HG02588 (cell line): ENCODE data around the gene PSORS1C1.

Source experiments
- ATAC-seq: cut with Tn5 transposase; IDR thresholded peaks from one replicate; pipeline ENCODE4 v1.9.1; 2021; ENCODE audit warnings: mild to moderate bottlenecking, moderate library complexity; ENCODE audit not compliant: unreplicated experiment

PSORS1C1 gene

GRCh38 chr6:31094389-31094881 is 20.2 kb upstream of the PSORS1C1 start:
- ATAC-seq, result no peak

DNA sequence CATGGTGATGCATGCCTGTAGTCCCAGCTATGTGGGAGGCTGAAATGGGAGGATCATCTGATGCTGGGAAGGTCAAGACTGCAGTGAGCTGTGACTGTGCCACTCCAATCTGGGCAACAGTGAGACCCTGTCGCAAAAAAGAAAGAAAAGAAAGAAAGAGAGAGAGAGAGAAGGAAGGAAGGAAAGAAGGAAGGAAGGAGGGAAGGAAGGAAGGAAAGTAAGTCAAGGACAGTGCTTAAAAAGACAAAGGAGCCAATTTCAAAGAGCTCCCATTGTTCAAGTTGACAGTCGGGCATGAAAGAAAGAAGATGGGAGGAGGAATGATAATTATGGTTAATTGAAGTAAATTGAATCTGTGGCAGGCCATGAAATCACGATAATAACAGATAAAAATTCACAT is 18.4 kb upstream of the PSORS1C1 start:
- no peak for ATAC-seq

GRCh38 chr6:31096656-31097055 is 17.9 kb upstream of the PSORS1C1 start:
- no peak for ATAC-seq

GRCh38 chr6:31098449-31098938 is 16.1 kb upstream of the PSORS1C1 start:
- ATAC-seq, result no peak

GRCh38 chr6:31103136-31103535 is 11.5 kb upstream of the PSORS1C1 start:
- ATAC-seq, result no peak

DNA sequence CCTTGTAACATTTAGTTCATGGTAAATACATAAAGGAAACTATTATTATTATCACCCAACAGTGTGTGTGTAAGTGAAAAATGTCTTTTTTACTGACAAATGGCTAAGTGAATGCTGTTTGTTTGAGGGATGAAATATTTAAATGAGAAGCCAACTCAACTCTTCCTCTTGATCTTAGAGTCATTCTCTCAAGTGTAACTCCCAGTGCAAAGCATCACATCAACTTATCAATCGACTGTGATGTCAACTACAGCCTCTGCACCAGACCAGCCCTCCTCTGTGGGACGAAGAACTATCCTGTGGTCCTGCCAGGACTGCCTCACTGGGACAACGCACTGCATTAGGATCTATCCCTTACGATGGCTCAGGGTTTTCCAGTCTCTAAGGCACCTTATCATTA is 7.5 kb upstream of the PSORS1C1 start:
- no peak for ATAC-seq

DNA sequence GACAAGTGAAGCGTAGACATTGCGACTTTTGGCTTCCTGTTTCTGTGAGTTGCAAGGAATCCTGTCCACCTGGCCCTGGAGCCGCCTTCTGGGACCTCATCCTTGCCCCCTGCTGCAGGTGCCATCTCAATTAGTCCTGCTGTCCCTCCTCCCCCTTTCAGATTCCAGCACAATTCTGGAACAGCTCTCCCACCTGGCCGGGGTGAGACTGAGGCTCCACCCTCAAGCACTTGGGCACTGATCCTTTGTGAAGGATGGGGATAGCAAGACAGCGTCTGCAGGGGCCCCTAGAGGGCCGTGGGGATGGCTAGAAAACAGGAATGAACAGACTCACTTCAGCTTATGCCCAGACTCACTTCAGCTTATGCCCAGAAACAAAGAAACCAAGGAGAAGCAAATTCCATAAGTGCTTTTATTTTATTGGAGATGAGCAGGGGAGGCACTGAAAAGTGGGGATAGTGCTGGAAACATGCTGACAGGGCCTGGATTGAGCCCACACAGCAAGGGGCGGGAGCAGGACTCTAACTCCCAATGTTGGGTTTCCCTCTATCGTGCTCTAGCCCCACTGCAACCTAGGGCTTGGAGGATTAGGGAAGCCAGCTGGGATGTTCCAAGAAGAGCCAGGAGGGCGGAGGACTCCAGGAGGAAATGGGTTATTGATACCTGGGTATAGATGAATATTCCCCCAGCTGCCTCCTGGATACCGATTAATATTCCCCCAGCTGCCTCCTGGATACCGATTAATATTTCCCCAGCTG is 3.6 kb upstream of the PSORS1C1 start:
- ATAC-seq, result no peak

- ATAC-seq, result no peak
Observed at GRCh38 chr6:31111712-31112111, 2.9 kb upstream of the PSORS1C1 start.

GRCh38 chr6:31112478-31112877 is 2.1 kb upstream of the PSORS1C1 start, which contains the start of gene C6orf15:
Gene C6orf15, minus strand, starts transcription at chr6:31112575. Its CDS starts 20 bp downstream, at chr6:31112555.
- no peak for ATAC-seq

- no peak for ATAC-seq
Observed at GRCh38 chr6:31113861-31114540, 599 bp upstream of the PSORS1C1 start.

DNA sequence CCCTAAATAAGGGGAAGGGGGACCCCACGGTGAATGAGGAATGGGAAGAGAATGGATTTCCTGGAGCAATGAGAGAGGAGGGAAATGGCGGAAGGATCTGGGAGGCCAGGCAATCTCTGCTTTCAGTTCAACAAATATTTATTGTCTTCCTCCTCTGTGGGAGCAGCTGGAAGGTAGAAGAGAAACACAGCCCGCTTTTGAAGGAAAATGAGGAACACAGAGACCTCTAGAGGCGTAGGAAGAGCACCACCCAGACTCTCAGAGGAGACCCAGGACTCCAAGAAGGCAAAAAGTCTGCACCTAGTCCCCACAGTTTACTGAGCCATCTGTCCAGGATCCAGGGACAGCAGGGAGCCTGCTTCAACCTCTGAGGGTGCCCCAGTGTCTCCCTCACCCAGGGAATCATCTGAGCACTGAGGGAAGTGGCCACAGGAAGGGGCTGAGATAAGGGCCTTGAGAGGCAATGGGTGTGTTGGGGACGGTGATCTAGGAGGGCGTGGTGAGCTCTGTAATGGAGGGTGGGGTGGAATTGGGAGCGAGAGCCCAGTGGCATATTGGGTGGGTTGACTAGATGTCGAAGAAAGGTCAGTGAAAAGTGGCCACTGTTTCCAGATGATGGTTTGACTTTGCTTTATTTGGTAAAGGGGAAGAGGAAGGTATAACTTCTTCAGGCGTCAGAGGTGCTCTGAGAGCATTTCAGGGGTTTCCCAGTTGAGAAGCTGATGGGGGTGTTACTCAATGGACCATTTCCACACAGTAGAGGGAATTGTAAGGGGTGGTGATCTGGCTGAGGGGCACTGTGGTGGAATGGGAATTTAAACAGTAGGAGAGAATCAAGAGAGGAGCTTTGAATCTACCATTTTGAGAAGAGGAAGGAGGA is 610 bp downstream of the PSORS1C1 start:
- ATAC-seq, result no peak

GRCh38 chr6:31115941-31116560 is 1.5 kb downstream of the PSORS1C1 start:
- ATAC-seq, result no peak

- no peak for ATAC-seq
Observed at GRCh38 chr6:31116661-31117385, 2.2 kb downstream of the PSORS1C1 start.

DNA sequence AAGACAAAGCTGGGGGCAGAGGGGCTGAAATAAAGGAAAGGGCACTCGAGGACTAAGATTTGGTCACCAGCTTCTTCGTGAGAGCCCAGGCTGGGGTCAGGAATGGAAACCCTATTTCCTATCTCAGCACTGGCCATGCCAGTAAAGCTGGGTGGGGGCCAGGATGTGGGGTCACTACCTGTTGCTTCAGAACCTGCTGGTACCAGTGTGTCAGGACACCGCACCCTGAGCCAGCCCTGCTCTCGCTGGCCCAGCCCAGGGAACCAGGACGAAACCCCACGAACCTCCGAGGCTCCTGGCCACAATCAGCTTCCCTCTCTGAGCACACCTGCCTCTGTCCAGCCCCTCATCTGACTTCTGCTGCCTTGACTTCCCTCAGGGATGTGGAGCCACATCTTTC is 3.6 kb downstream of the PSORS1C1 start:
- ATAC-seq, result no peak

GRCh38 chr6:31120151-31120915 is 5.7 kb downstream of the PSORS1C1 start, which contains the start of gene CDSN:
Gene CDSN, minus strand, starts transcription at chr6:31120446. Its CDS starts 27 bp downstream, at chr6:31120419.
- no peak for ATAC-seq

DNA sequence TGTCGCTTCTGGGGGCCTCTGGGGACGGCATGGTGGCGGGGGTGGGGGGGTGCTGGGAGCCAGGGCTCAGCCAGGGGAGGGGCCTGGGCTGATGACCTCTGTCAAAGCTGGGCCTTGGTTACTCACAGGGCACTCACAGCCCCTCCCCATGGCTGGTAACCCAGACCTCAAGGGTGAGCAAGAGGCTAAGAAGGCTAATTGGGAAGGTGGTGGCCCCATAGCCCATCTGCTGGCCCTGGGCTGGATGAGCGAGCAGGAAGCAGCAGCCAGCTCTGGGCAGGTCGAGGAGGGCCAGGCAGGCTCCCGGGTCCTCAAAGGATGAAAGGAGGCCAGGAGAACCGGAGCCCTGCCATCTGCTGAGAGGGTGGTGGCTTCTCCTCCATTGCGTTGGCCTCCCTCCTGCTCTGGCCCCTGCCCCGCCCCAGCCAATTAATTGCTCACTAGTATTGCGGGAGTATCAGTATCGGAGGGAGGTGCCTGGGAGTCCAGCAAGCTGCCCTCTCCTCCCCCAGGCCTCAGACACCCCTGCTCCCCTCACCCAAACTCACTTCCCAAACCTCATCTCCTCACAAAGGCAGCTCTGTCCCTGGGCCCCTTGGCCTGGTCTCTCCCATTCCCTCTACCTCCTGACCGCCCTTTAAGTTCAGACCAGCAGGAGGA is 6.7 kb downstream of the PSORS1C1 start:
- ATAC-seq, result no peak

DNA sequence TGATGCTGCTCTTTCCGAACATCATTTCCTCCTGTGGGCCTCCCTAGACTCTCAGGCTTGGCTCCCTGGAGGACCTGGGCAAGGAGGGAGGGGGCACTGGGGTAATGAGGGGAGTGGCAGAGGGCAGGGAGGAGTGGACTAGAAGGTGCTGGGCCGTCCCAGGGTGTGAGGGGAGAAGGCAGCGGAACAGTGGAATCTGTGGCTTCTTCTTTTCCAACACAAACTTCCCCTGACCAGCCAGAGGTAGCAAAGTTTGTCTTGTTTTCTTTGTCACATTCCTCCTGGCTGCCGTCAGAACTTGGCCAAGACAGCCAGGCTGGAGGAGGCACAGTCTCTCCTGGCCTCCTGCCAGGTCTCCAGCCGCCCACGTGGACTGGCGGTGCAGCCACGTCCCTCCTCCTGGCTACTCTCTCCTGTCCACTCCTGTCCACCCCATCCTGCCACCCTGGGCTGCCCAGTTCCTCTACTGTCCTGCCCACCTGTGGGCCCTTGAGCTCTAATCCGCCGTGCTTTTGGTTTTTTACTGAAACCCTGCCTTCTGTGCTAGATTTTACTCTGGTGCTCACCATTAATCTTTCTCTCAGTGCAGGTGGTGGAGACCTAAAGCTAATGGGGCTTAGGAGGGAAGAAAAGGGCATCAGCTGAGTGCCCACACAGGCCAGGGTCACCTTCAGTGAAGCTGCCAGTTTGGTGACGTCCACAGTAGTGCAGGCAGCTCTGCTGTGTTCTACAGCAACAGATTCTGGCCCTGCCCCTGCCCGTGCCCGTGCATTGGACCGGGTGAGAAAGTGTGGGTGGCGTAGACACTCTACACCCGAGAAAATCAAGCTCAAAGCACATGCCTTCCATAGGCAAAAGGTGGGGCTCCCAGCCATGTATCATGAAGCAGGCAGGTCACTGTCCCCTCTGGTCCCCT is 8.4 kb downstream of the PSORS1C1 start:
- no peak for ATAC-seq

DNA sequence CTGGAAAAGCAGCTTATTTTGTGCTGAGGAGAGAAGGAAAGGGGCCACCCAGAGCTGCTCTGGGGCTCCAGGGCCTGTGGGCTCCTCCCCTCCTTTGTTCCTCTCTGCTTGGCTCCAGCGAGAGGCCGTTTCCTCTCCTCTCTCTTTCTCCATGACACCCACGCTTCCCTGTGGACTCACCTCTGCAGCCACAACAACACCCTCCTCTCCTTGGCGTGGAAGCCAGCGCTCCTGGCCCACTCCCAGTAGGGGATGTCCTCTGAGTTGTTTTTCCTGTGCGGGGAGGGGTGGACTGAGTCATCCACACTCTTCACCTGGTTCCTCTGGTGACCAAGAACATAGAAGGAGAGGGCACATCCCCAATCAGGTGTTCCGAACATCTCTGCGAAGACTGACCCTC is 10.6 kb downstream of the PSORS1C1 start:
- no peak for ATAC-seq
